ENCODE data around the gene BYSL. TPM values are rescaled to one million over a fixed set of nuclear protein-coding genes. Genes with fewer than 3 reads are reported as not detected.
A peak's percentile ranks its signal among the peaks of the same experiment; 100 is the strongest.

The BYSL gene
- total RNA-seq, 2 experiments from 2014 or later, result 29.3 to 29.8 TPM

GRCh38 chr6:41957117-41957516 lies 35.8 kb downstream of the BYSL start:
- DNase-seq, result no peak
- H3K4me1 Mint-ChIP-seq, result peaks cover 57% of the 10 kb centered on the region
- ChIA-PET POLR2A (no interaction called here), CTCF (interaction anchor here (0.7 to 1.2 kb wide), 2 partner anchors 9 to 15 kb away, joined by 3 read pairs; no protein-coding TSS in a partner anchor)
- H3K27ac Mint-ChIP-seq, result peak overlapping the region; percentile 73
- no peaks in the 10 kb centered on the region for H3K9me3 Mint-ChIP-seq
- no peak overlapping the region for H3K4me3 Mint-ChIP-seq
- H3K36me3 Mint-ChIP-seq (ENCODE audit: low read depth), result peaks cover 40% of the 10 kb centered on the region
- H3K27me3 Mint-ChIP-seq, result no peaks in the 10 kb centered on the region

- no peak overlapping the region for H3K4me3 Mint-ChIP-seq
- no peaks in the 10 kb centered on the region for H3K27me3 Mint-ChIP-seq
- CTCF ChIA-PET, result interaction anchor here (0.6 to 1.2 kb wide), 2 partner anchors 16 to 95 kb away, joined by 3 read pairs; no protein-coding TSS in a partner anchor
Observed at GRCh38 chr6:41958022-41958856, 36.9 kb downstream of the BYSL start.

GRCh38 chr6:41960028-41960427 lies 38.7 kb downstream of the BYSL start:
- ChIA-PET POLR2A (no interaction called here), CTCF (interaction anchor here (0.6 to 1.2 kb wide), 4 partner anchors 18 to 859 kb away, joined by 3 to 4 read pairs (median 3); partner anchors contain the start of genes CCND3 and TOMM6)
- peaks cover 67% of the 10 kb centered on the region for H3K4me1 Mint-ChIP-seq
- H3K36me3 Mint-ChIP-seq (ENCODE audit: low read depth), result peaks cover 38% of the 10 kb centered on the region
- no peak for DNase-seq
- H3K4me3 Mint-ChIP-seq, result no peak overlapping the region
- H3K9me3 Mint-ChIP-seq, result no peaks in the 10 kb centered on the region
- H3K27me3 Mint-ChIP-seq, result no peaks in the 10 kb centered on the region
- H3K27ac Mint-ChIP-seq, result no peak overlapping the region

More at GRCh38 chr6:41958022-41958856, 36.9 kb downstream of the BYSL start:
- no peaks in the 10 kb centered on the region for H3K9me3 Mint-ChIP-seq
- H3K36me3 Mint-ChIP-seq (ENCODE audit: low read depth), result peaks cover 45% of the 10 kb centered on the region
- no peak for DNase-seq
- POLR2A ChIA-PET, result no interaction called here
- H3K27ac Mint-ChIP-seq, result peak overlapping the region; percentile 54
- peaks cover 58% of the 10 kb centered on the region for H3K4me1 Mint-ChIP-seq

GRCh38 chr6:41963371-41963770 lies 42.1 kb downstream of the BYSL start:
- no peak for DNase-seq
- ChIA-PET POLR2A (interaction anchor here (0.8 to 1.2 kb wide), 2 partner anchors 14 to 76 kb away, joined by 3 read pairs; no protein-coding TSS in a partner anchor), CTCF (interaction anchor here (0.9 to 5.6 kb wide), 9 partner anchors 9 to 176 kb away, joined by 4 to 32 read pairs (median 4); partner anchors contain the start of genes BYSL, MED20 and TOMM6)
- no peak overlapping the region for H3K27ac Mint-ChIP-seq
- H3K4me1 Mint-ChIP-seq, result peaks cover 71% of the 10 kb centered on the region
- peaks cover 29% of the 10 kb centered on the region for H3K36me3 Mint-ChIP-seq (ENCODE audit: low read depth)
- H3K27me3 Mint-ChIP-seq, result no peaks in the 10 kb centered on the region
- H3K4me3 Mint-ChIP-seq, result no peak overlapping the region
- no peaks in the 10 kb centered on the region for H3K9me3 Mint-ChIP-seq

GRCh38 chr6:41964201-41964887 lies 43.0 kb downstream of the BYSL start:
- Mint-ChIP-seq H3K9me3 (no peaks in the 10 kb centered on the region), H3K4me3 (no peak overlapping the region), H3K36me3 (ENCODE audit: low read depth) (peaks cover 21% of the 10 kb centered on the region), H3K27ac (peak overlapping the region; percentile 11), H3K27me3 (no peaks in the 10 kb centered on the region), H3K4me1 (peaks cover 62% of the 10 kb centered on the region)
- ChIA-PET CTCF (interaction anchor here (1.0 to 5.6 kb wide), 9 partner anchors 9 to 177 kb away, joined by 3 to 32 read pairs (median 4); partner anchors contain the start of genes BYSL, MED20 and TOMM6), POLR2A (no interaction called here)
- no peak for DNase-seq

GRCh38 chr6:41965429-41966213 lies 44.3 kb downstream of the BYSL start:
- Mint-ChIP-seq H3K4me3 (no peak overlapping the region), H3K36me3 (ENCODE audit: low read depth) (peaks cover 22% of the 10 kb centered on the region), H3K27me3 (no peaks in the 10 kb centered on the region), H3K27ac (peak overlapping the region; percentile 11), H3K4me1 (peaks cover 62% of the 10 kb centered on the region), H3K9me3 (no peaks in the 10 kb centered on the region)
- ChIA-PET POLR2A (interaction anchor here (0.6 kb wide), 2 partner anchors 21 to 44 kb away, joined by 3 read pairs; no protein-coding TSS in a partner anchor), CTCF (interaction anchor here (0.9 to 5.6 kb wide), 7 partner anchors 9 to 79 kb away, joined by 3 to 32 read pairs (median 3); no protein-coding TSS in a partner anchor)
- no peak for DNase-seq

- H3K27me3 Mint-ChIP-seq, result no peaks in the 10 kb centered on the region
- H3K4me3 Mint-ChIP-seq, result no peak overlapping the region
- H3K9me3 Mint-ChIP-seq, result no peaks in the 10 kb centered on the region
- H3K36me3 Mint-ChIP-seq (ENCODE audit: low read depth), result peaks cover 28% of the 10 kb centered on the region
- POLR2A ChIA-PET, result interaction anchor here (0.6 kb wide), 1 partner anchor 22 kb away, joined by 3 read pairs; no protein-coding TSS in a partner anchor
- H3K4me1 Mint-ChIP-seq, result peaks cover 65% of the 10 kb centered on the region
- no peak for DNase-seq
- H3K27ac Mint-ChIP-seq, result peak overlapping the region; percentile 11
- CTCF ChIA-PET, result interaction anchor here (0.9 to 5.6 kb wide), 5 partner anchors 9 to 78 kb away, joined by 3 to 32 read pairs (median 3); no protein-coding TSS in a partner anchor
Observed at GRCh38 chr6:41966214-41966920, 45.1 kb downstream of the BYSL start.

- no peaks in the 10 kb centered on the region for H3K27me3 Mint-ChIP-seq
- CTCF ChIA-PET, result interaction anchor here (1.0 to 5.6 kb wide), 2 partner anchors 9 to 10 kb away, joined by 3 to 32 read pairs; no protein-coding TSS in a partner anchor
- POLR2A ChIA-PET, result no interaction called here
- no peak overlapping the region for H3K4me3 Mint-ChIP-seq
- no peak for DNase-seq
- H3K9me3 Mint-ChIP-seq, result no peaks in the 10 kb centered on the region
- H3K27ac Mint-ChIP-seq, result no peak overlapping the region
- H3K36me3 Mint-ChIP-seq (ENCODE audit: low read depth), result peaks cover 22% of the 10 kb centered on the region
- peaks cover 59% of the 10 kb centered on the region for H3K4me1 Mint-ChIP-seq
Observed at GRCh38 chr6:41966961-41967311, 45.6 kb downstream of the BYSL start.

- H3K27ac Mint-ChIP-seq, result peak overlapping the region; percentile 61
Observed at GRCh38 chr6:41967312-41968287, 46.3 kb downstream of the BYSL start.

GRCh38 chr6:41970436-41970846 lies 49.1 kb downstream of the BYSL start:
- Mint-ChIP-seq H3K27ac (peak overlapping the region; percentile 83), H3K9me3 (no peaks in the 10 kb centered on the region), H3K27me3 (no peaks in the 10 kb centered on the region), H3K4me1 (peaks cover 55% of the 10 kb centered on the region), H3K36me3 (ENCODE audit: low read depth) (peaks cover 27% of the 10 kb centered on the region), H3K4me3 (no peak overlapping the region)
- CTCF ChIA-PET, result interaction anchor here (1.1 kb wide), 1 partner anchor 9 kb away, joined by 4 read pairs; no protein-coding TSS in a partner anchor
- POLR2A ChIA-PET, result no interaction called here
- DNase-seq, result no peak

More at GRCh38 chr6:41967312-41968287, 46.3 kb downstream of the BYSL start:
- Mint-ChIP-seq H3K36me3 (ENCODE audit: low read depth) (peaks cover 25% of the 10 kb centered on the region), H3K4me3 (no peak overlapping the region), H3K27me3 (no peaks in the 10 kb centered on the region), H3K9me3 (no peaks in the 10 kb centered on the region), H3K4me1 (peaks cover 63% of the 10 kb centered on the region)
- no peak for DNase-seq
- ChIA-PET CTCF (interaction anchor here (0.6 to 5.6 kb wide), 7 partner anchors 9 to 130 kb away, joined by 3 to 32 read pairs (median 4); partner anchors contain the start of genes BYSL and MED20), POLR2A (interaction anchor here (0.5 kb wide), 1 partner anchor 13 kb away, joined by 3 read pairs; no protein-coding TSS in a partner anchor)
